ENCODE measurements around the gene ZNF385D.

The ZNF385D gene

GRCh38 chr3:21446027-21446426 is 305.0 kb downstream of the ZNF385D start:
- TF ChIP-seq, protein P1, sequence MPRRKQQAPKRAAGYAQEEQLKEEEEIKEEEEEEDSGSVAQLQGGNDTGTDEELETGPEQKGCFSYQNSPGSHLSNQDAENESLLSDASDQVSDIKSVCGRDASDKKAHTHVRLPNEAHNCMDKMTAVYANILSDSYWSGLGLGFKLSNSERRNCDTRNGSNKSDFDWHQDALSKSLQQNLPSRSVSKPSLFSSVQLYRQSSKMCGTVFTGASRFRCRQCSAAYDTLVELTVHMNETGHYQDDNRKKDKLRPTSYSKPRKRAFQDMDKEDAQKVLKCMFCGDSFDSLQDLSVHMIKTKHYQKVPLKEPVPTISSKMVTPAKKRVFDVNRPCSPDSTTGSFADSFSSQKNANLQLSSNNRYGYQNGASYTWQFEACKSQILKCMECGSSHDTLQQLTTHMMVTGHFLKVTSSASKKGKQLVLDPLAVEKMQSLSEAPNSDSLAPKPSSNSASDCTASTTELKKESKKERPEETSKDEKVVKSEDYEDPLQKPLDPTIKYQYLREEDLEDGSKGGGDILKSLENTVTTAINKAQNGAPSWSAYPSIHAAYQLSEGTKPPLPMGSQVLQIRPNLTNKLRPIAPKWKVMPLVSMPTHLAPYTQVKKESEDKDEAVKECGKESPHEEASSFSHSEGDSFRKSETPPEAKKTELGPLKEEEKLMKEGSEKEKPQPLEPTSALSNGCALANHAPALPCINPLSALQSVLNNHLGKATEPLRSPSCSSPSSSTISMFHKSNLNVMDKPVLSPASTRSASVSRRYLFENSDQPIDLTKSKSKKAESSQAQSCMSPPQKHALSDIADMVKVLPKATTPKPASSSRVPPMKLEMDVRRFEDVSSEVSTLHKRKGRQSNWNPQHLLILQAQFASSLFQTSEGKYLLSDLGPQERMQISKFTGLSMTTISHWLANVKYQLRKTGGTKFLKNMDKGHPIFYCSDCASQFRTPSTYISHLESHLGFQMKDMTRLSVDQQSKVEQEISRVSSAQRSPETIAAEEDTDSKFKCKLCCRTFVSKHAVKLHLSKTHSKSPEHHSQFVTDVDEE (CRISPR knock-in tag; IDR thresholded peaks at IDR 0.05): no peak
- TF ChIP-seq ZNF565 (CRISPR knock-in tag; conservative IDR thresholded peaks at IDR 0.05; ENCODE audit: low read depth): no peak
- no peak for TF ChIP-seq CSRNP3 (CRISPR knock-in tag; IDR thresholded peaks at IDR 0.05)
- no peak for TF ChIP-seq TOX (CRISPR knock-in tag; IDR thresholded peaks at IDR 0.05; ENCODE audit: borderline replicate concordance)
- TF ChIP-seq SNAI2 (CRISPR knock-in tag; IDR thresholded peaks at IDR 0.05): no peak
- no peak for TF ChIP-seq ZC3H10 (CRISPR knock-in tag; IDR thresholded peaks at IDR 0.05)
- no peak for TF ChIP-seq ZFP30 (CRISPR knock-in tag; IDR thresholded peaks at IDR 0.05)
- ATAC-seq: no peak

- ATAC-seq: no peak
- TF ChIP-seq OSR1 (CRISPR knock-in tag; IDR thresholded peaks at IDR 0.05): no peak
- TF ChIP-seq ARNTL (CRISPR knock-in tag; IDR thresholded peaks at IDR 0.05; ENCODE audit: borderline replicate concordance, low read depth): no peak
- TF ChIP-seq POU6F1 (CRISPR knock-in tag; IDR thresholded peaks at IDR 0.05; ENCODE audit: borderline replicate concordance, low read depth): no peak
- TF ChIP-seq, protein P1 (CRISPR knock-in tag; IDR thresholded peaks at IDR 0.05): no peak
- no peak for TF ChIP-seq ZNF70 (CRISPR knock-in tag; IDR thresholded peaks at IDR 0.05)
- no peak for TF ChIP-seq GLIS3 (CRISPR knock-in tag; IDR thresholded peaks at IDR 0.05)
- TF ChIP-seq ZFP3 (CRISPR knock-in tag; IDR thresholded peaks at IDR 0.05): no peak
- TF ChIP-seq, protein P2, sequence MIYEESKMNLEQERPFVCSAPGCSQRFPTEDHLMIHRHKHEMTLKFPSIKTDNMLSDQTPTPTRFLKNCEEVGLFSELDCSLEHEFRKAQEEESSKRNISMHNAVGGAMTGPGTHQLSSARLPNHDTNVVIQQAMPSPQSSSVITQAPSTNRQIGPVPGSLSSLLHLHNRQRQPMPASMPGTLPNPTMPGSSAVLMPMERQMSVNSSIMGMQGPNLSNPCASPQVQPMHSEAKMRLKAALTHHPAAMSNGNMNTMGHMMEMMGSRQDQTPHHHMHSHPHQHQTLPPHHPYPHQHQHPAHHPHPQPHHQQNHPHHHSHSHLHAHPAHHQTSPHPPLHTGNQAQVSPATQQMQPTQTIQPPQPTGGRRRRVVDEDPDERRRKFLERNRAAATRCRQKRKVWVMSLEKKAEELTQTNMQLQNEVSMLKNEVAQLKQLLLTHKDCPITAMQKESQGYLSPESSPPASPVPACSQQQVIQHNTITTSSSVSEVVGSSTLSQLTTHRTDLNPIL (CRISPR knock-in tag; IDR thresholded peaks at IDR 0.05; ENCODE audit: low read depth): no peak
- TF ChIP-seq SNAI2 (CRISPR knock-in tag; IDR thresholded peaks at IDR 0.05): no peak
- TF ChIP-seq CSRNP3 (CRISPR knock-in tag; IDR thresholded peaks at IDR 0.05): no peak
- TF ChIP-seq ESRRG (CRISPR knock-in tag; IDR thresholded peaks at IDR 0.05): no peak
- no peak for TF ChIP-seq RARB (CRISPR knock-in tag; IDR thresholded peaks at IDR 0.05)
- TF ChIP-seq TCF4 (CRISPR knock-in tag; IDR thresholded peaks at IDR 0.05; ENCODE audit: borderline replicate concordance): no peak
- TF ChIP-seq ZNF565 (CRISPR knock-in tag; conservative IDR thresholded peaks at IDR 0.05; ENCODE audit: low read depth): no peak
- no peak for TF ChIP-seq CSDC2 (CRISPR knock-in tag; IDR thresholded peaks at IDR 0.05)
- TF ChIP-seq PPARA (CRISPR knock-in tag; IDR thresholded peaks at IDR 0.05; ENCODE audit: borderline replicate concordance): no peak
- TF ChIP-seq ISL1 (CRISPR knock-in tag; IDR thresholded peaks at IDR 0.05): no peak
- TF ChIP-seq ZNF8 (CRISPR knock-in tag; IDR thresholded peaks at IDR 0.05): no peak
Measured at GRCh38 chr3:21441821-21442220, 309.2 kb downstream of the ZNF385D start.

Measured in SK-N-SH treated with all-trans-retinoic acid at 6 μM for 48 hours (cell line).